GM19240 (cell line): ENCODE data around the gene GNG7.

Source experiments
- DNase-seq: peaks from one replicate; pipeline ENCODE4 v3.0.0; 2011; ENCODE audit warnings: low spot score; ENCODE audit not compliant: insufficient read length

Gene GNG7

GRCh38 chr19:2726904-2727639, 24.6 kb upstream of the GNG7 start:
- no peak for DNase-seq

DNA sequence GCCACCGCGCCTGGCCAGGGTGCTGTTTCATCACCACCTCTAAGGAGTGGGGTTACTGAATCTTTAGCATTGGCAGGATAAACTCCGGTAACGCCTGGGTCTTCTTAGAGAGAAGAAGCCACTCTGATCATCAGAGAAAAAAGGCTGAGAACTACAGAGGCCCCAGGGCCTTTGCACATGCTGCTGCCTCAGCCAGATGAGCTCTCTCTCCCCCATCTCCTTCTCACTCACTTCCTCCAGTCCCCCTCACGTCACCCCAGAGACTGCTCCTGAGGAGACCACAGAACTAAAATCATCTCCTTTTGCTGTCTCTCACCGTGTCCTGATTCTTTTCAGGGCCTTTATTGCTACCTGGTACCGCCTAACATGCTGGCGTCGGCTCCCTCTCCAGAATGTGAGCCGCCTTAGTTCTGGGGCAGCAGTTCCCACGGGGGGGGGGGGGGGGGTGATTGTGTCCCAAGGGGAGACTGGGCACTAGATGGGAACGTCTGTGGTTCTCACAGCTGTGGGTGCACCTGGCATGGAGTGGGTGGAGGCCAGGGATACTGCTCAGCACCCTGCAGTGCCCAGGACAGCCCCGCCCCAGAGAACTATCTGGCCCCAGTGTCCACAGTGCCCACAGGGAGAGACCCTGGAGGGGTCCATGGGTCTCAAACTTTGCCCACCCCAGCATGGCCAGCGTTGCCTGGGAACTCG, 23.8 kb upstream of the GNG7 start:
- no peak for DNase-seq

DNA sequence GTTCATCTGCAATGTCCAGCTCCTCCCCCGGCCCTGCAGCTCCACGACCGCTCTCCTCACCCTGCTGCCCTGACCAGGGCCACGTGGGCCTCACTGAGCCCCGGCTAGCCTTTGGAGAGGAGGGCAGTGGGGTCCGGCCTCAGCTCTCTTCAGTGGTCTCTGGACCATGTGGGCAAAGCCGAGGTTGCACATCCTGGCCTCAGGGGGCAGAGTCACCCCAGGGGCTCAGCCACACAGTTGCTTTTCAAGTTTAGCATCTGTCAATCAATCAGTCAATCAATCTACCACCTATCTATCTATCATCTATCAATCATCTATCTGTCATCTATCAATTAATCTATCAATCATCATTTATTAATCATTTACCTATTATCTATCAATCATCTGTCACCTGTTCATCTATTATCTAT, 21.7 kb upstream of the GNG7 start:
- peak; percentile 19 for DNase-seq

GRCh38 chr19:2723747-2724146, 21.3 kb upstream of the GNG7 start:
- no peak for DNase-seq

GRCh38 chr19:2723345-2723715, 20.8 kb upstream of the GNG7 start:
- DNase-seq = no peak

DNA sequence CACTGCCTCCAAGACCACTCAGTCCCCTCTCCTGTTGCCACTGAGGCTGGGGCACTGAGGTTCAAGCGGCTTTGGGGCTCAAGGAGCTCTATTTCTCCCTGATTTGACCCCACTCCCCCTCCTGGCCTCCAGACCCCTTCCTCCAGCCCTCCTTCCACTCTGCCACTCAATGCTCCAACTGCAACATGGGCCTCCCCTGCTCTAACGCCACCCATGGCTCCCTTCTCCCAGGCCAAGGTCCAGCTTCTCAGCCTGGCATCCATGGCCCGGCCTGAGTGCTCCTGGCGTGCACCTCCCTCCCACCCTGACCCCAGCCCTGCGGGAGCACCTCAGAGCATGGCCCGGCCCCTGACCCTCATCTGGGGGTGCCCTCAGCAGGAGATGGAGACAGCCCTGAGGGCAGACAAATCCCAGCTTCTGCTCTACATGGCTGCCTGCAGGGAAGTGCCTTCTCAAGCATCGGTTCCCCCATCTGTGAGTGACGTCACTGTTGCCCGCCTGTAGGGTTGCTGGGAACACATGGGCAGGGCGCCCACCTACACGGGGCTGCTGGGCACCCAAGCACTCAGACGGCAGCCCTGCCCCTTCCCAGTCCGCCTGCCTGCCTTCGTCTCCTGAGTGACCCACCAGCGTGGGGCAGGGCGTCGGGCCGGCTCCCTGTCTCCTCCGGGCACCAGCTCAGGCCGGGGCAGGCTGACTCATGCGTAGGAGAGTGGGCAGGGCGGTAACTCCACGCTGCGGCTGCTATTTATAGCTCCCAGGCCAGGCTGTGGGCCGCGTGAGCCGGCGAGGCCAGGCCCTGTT, 20.2 kb upstream of the GNG7 start:
- DNase-seq = peak; percentile 1

- no peak for DNase-seq
Observed at GRCh38 chr19:2721570-2722540, 19.4 kb upstream of the GNG7 start.

GRCh38 chr19:2720777-2721569, 18.5 kb upstream of the GNG7 start, which contains the start of gene DIRAS1:
Gene DIRAS1, minus strand, starts transcription at chr19:2721372. Its CDS starts 3,566 bp downstream, at chr19:2717806.
- no peak for DNase-seq

GRCh38 chr19:2719920-2720776, 17.7 kb upstream of the GNG7 start:
- no peak for DNase-seq

DNA sequence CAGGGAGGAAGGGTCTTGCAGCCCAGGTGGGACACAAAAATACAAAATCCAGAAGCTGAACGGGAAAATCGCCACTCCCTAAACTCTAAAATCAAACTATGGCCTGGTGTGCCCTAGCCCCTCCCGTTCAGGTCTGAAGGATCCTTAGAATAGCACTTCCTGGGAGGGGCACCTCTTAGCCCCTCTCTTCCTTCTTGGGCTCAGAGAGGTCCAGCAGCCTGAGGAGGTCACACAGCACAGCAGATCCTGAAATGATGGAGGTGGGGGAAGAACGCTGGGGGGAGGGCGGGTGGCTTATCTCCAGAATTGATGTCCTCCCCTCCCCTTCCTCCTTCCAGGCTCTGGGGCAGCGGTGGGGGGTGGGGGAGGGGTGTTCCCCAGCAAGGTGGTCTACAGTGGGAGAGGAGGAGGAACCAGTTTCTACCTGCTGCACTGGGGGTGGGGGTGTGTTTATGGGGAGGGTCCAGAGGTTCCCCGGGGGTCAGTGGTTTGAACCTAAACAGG, 16.8 kb upstream of the GNG7 start:
- DNase-seq = no peak

- DNase-seq = no peak
Observed at GRCh38 chr19:2717638-2718541, 15.4 kb upstream of the GNG7 start.

DNA sequence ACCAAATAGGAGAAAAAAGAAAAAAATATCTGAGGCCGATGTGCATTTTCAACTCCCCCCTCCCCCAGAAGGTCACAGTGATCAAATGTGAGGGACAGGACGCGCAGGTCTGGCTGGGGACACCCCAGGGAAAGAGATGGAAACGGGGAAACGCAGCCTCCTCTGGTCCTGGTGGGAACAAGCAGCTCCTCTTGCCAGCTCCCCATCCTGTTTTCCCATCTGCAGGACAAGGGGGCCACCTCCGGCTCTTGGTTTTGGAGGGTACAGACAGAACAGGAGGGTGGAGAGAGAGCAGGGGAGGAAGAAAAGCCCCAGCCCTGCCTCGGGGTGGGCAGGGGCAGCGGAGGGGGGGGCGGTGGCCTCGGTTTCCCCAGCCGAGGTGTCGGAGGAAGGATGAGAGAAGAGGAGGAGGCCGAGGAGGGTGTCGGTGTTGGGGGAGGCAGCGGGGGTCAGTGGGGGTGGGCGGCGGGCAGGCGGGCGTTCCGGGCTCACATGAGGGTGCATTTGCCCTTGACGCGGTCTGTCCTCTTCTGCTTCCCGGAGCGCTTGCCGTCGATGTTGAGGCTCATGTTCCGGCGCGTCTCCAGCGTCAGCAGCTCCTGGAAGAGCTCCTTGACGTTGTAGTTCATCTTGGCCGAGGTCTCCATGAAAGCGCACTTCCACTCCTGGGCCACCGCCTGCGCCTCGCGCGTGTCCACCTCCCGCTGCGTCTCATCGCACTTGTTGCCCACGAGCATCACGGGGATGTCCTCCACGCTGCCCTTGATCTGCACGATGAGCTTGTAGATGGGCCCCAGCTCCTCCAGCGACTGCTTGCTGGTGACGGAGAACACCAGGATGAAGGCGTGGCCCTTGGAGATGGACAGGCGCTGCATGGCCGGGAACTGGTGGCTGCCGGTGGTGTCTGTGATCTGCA, 14.5 kb upstream of the GNG7 start:
- DNase-seq = no peak

DNA sequence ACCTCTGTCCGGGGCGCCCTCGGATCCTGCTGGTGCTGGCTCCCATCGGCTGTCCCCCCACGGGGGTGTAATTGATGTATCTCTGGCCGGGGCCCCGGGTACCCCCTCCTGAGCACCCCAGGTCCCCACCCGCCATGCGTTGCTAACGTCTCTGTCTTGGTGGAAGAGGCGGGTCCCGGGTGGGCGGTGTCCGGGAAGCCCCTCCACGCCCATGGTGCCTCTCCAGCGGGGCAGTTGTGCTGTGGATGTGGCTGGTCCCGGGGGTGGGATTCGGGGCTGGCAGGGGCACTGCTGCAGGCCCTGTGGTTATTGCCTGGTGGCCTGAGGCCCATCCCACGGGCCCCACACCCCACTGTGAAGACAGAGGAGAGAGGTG, 13.8 kb upstream of the GNG7 start:
- DNase-seq = no peak

GRCh38 chr19:2715470-2716274, 13.2 kb upstream of the GNG7 start:
- DNase-seq = no peak

DNA sequence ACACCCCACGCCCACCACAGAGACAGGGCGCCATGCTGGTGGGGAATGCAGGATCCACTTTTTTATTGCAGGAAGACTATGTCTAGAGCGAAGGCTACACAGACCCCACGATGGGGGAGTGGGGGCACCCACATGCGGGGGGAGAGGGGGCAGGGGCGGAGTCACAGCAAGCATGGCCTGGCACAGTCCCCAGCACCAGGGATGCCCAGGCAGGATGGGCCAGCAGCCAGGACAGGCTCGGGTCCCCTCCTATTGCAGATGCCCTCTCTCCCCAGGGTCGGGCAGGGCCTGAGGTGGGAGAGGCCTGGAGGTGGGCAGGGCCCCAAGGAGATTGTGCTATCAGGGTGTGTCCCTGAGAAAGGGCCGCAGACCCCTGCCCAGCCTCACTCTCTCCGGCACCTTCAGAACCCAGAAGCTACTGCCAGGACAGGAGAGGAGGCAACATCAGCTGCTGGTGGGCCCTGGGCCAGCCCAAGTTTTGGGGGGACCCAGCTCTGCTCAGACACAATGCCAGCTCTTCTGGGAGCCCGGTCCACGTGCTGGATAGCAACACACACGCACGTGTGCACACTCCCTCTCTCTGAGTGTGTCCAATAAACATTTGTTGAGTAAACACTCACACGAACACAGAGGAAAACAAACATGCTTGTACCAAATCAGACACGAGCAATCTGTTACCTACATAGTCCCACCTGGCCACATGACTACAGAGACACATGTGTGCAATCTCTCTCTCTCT, 12.2 kb upstream of the GNG7 start:
- DNase-seq = no peak
